Heart left ventricle (tissue), 13 donors: ENCODE measurements around the gene KCTD7.

Experiments
- POLR2A ChIP-seq, 2 donors: fragments of 450-650 bp; IDR thresholded peaks; one replicate each; pipeline ENCODE4 v1.6.1; 2017; ENCODE audit warnings: antibody characterized with exemption in 2 of 2, mild to moderate bottlenecking in 2 of 2, moderate library complexity in 2 of 2
- TF ChIP-seq, protein P1 (sequence below), 12 donors: fragments of 200-600 bp; sonication (generic) in 4 of 12; IDR thresholded peaks; one replicate each; pipeline versions ENCODE4 v1.5.0 to v1.8.0; 2018 to 2022; ENCODE audit warnings: antibody characterized with exemption in 12 of 12, mild to moderate bottlenecking in 5 of 12
- donor health status: ischemic (EF 13 %, LVEDD 7.1; RV severe dilation, severe dysfunction).
- donor health status: DM: no; HTN: yes; CAD: no.
- donor health status: DM: no; HTN: no; CAD: no.
- donor health status: ischemic (EF 25% LVEDD 6.9; RV normal size, moderate dysfunction).
- donor health status: ischemic (EF 25% LVEDD 5.7; RV mildly dilated, moderate dysfunction).
- donor health status: ischemic (EF 35%, LVEDD 5.7; RV mildly dilated, moderate dysfunction).
- donor health status: nonischemic (EF 11% LVEDD 7.7; RV severe dilation, severe dysfunction).
- donor health status: DM: yes; HTN: yes; CAD: no.
- donor health status: PGD.
- donor health status: ischemic (EF 29% LVEDD 5.4; RV normal size, mild dysfunction).
- donor health status: nonischemic (EF 23%, LVEDD 6.1; RV moderate dilation, normal function).

- TF ChIP-seq, protein P1, sequence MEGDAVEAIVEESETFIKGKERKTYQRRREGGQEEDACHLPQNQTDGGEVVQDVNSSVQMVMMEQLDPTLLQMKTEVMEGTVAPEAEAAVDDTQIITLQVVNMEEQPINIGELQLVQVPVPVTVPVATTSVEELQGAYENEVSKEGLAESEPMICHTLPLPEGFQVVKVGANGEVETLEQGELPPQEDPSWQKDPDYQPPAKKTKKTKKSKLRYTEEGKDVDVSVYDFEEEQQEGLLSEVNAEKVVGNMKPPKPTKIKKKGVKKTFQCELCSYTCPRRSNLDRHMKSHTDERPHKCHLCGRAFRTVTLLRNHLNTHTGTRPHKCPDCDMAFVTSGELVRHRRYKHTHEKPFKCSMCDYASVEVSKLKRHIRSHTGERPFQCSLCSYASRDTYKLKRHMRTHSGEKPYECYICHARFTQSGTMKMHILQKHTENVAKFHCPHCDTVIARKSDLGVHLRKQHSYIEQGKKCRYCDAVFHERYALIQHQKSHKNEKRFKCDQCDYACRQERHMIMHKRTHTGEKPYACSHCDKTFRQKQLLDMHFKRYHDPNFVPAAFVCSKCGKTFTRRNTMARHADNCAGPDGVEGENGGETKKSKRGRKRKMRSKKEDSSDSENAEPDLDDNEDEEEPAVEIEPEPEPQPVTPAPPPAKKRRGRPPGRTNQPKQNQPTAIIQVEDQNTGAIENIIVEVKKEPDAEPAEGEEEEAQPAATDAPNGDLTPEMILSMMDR (IDR thresholded peaks at IDR 0.05), result no peak
- no peak for TF ChIP-seq POLR2A (IDR thresholded peaks at IDR 0.05)
Observed at GRCh38 chr7:66641526-66641871, 12.8 kb downstream of the KCTD7 start.
